HepG2 (cell line): ENCODE data around the gene MLLT1. TPM values are rescaled to one million over a fixed set of nuclear protein-coding genes. Genes with fewer than 3 reads are reported as not detected.

ENCODE experiments used
- FIP1L1 ChIP-seq: fragments of 200-400 bp; formaldehyde crosslinking; IDR thresholded peaks from 2 replicates; pipeline ENCODE4 v1.6.1; 2018; ENCODE audit warnings: low read depth, mild to moderate bottlenecking, low read length, moderate library complexity, borderline replicate concordance; ENCODE audit not compliant: insufficient read depth
- GFI1 ChIP-seq: sonication (generic); formaldehyde crosslinking; IDR thresholded peaks from 2 replicates; pipeline ENCODE4 v1.5.0; 2020; ENCODE audit warnings: missing genetic modification reagents, mild to moderate bottlenecking, borderline replicate concordance
- ISL2 ChIP-seq: sonication (generic); formaldehyde crosslinking; IDR thresholded peaks from 2 replicates; pipeline ENCODE4 v1.5.0; 2020; ENCODE audit warnings: missing genetic modification reagents
- KMT2B ChIP-seq: IDR thresholded peaks from 2 replicates; pipeline ENCODE4 v1.6.1; 2016; ENCODE audit warnings: missing genetic modification reagents, missing compliant biosample characterization
- MLLT10 ChIP-seq: sonication (generic); formaldehyde crosslinking; IDR thresholded peaks from 2 replicates; pipeline ENCODE4 v1.4.0; 2020; ENCODE audit warnings: missing genetic modification reagents
- MXD4 ChIP-seq: IDR thresholded peaks from 2 replicates; pipeline ENCODE4 v1.6.1; 2016; ENCODE audit warnings: mild to moderate bottlenecking, missing biosample characterization, missing genetic modification reagents
- TARDBP ChIP-seq: sonication (generic); formaldehyde crosslinking; IDR thresholded peaks from 2 replicates; pipeline ENCODE4 v1.8.0; 2022; ENCODE audit warnings: mild to moderate bottlenecking, missing genetic modification reagents
- TMF1 ChIP-seq: sonication (generic); formaldehyde crosslinking; IDR thresholded peaks from 2 replicates; pipeline ENCODE4 v1.8.1; 2022; ENCODE audit warnings: low read depth, missing genetic modification reagents
- ZBTB38 ChIP-seq: sonication (generic); formaldehyde crosslinking; IDR thresholded peaks from 2 replicates; pipeline ENCODE4 v1.5.1; 2020; ENCODE audit warnings: mild to moderate bottlenecking, missing genetic modification reagents
- ZNF205 ChIP-seq: IDR thresholded peaks from 2 replicates; pipeline ENCODE4 v1.6.1; 2018; ENCODE audit warnings: missing biosample characterization, missing genetic modification reagents
- ZNF230 ChIP-seq: sonication (generic); formaldehyde crosslinking; IDR thresholded peaks from 2 replicates; pipeline ENCODE4 v1.4.0; 2020; ENCODE audit warnings: mild to moderate bottlenecking, missing genetic modification reagents
- ZNF331 ChIP-seq: sonication (generic); formaldehyde crosslinking; IDR thresholded peaks from 2 replicates; pipeline ENCODE4 v1.4.0; 2020; ENCODE audit warnings: missing genetic modification reagents
- ZNF605 ChIP-seq: sonication (generic); formaldehyde crosslinking; IDR thresholded peaks from 2 replicates; pipeline ENCODE4 v1.8.0; 2022; ENCODE audit warnings: mild to moderate bottlenecking, missing genetic modification reagents
- ZNF768 ChIP-seq: sonication (generic); formaldehyde crosslinking; IDR thresholded peaks from 2 replicates; pipeline ENCODE4 v1.4.0; 2020; ENCODE audit warnings: missing genetic modification reagents
- ZSCAN21 ChIP-seq: sonication (generic); formaldehyde crosslinking; IDR thresholded peaks from 2 replicates; pipeline ENCODE4 v1.8.0; 2022; ENCODE audit warnings: mild to moderate bottlenecking, missing genetic modification reagents, moderate library complexity, borderline replicate concordance
- polyA plus RNA-seq, 8 experiments: library from polyadenylated mRNA; depleted of rRNA in 3 of 8; stranded (reverse) in 7 of 8; unstranded in 1 of 8; fragments of >200 nt; fragmentation: Illumina TruSeq in 4 of 8; extraction: Trizol in 4 of 8; gene quantifications; 2 replicates each; pipeline versions ENCODE4 v1.2.1 to v1.2.3, GENCODE V29; 2011 to 2016; ENCODE audit warnings: low read depth in 4 of 8, missing spikeins in 1 of 8, mixed read lengths in 1 of 8; ENCODE audit not compliant: insufficient read depth in 1 of 8
- total RNA-seq, 5 experiments: library from RNA; depleted of rRNA; stranded (reverse); fragments of >200 nt; fragmentation: Illumina TruSeq; extraction: Trizol; gene quantifications; 2 replicates each; pipeline ENCODE4 v1.2.3, GENCODE V29; 2016; ENCODE audit warnings: low read depth in 1 of 5
- TF ChIP-seq, protein P1 (sequence below): sonication (generic); formaldehyde crosslinking; IDR thresholded peaks from 2 replicates; pipeline ENCODE4 v1.5.0; 2020; ENCODE audit warnings: mild to moderate bottlenecking, missing genetic modification reagents, moderate library complexity
- TF ChIP-seq, protein P2 (sequence below): sonication (generic); formaldehyde crosslinking; conservative IDR thresholded peaks from 2 replicates; pipeline ENCODE4 v1.4.0; 2020; ENCODE audit warnings: missing genetic modification reagents
- TF ChIP-seq, protein P3 (sequence below): IDR thresholded peaks from 2 replicates; pipeline ENCODE4 v1.6.1; 2016; ENCODE audit warnings: missing biosample characterization, missing genetic modification reagents, low read depth
- TF ChIP-seq, protein P4 (sequence below), 2 experiments: sonication (generic) in 1 of 2; formaldehyde crosslinking in 1 of 2; IDR thresholded peaks; 2 replicates each; pipeline versions ENCODE4 v1.5.1 to v1.6.1; 2011 to 2020; ENCODE audit warnings: borderline replicate concordance in 1 of 2, low read depth in 1 of 2, low read length in 1 of 2, mild to moderate bottlenecking in 1 of 2, missing genetic modification reagents in 1 of 2, moderate library complexity in 1 of 2
- TF ChIP-seq, protein P5 (sequence below): sonication (generic); formaldehyde crosslinking; IDR thresholded peaks from 2 replicates; pipeline ENCODE4 v1.9.0; 2022; ENCODE audit warnings: low read depth, missing genetic modification reagents

MLLT1 gene
- total and polyA plus RNA-seq, 2 of the 13 experiments (the other 11 are each of a cell fraction or from before 2014, with no cell fraction given): 11.7 to 12.2 TPM

DNA sequence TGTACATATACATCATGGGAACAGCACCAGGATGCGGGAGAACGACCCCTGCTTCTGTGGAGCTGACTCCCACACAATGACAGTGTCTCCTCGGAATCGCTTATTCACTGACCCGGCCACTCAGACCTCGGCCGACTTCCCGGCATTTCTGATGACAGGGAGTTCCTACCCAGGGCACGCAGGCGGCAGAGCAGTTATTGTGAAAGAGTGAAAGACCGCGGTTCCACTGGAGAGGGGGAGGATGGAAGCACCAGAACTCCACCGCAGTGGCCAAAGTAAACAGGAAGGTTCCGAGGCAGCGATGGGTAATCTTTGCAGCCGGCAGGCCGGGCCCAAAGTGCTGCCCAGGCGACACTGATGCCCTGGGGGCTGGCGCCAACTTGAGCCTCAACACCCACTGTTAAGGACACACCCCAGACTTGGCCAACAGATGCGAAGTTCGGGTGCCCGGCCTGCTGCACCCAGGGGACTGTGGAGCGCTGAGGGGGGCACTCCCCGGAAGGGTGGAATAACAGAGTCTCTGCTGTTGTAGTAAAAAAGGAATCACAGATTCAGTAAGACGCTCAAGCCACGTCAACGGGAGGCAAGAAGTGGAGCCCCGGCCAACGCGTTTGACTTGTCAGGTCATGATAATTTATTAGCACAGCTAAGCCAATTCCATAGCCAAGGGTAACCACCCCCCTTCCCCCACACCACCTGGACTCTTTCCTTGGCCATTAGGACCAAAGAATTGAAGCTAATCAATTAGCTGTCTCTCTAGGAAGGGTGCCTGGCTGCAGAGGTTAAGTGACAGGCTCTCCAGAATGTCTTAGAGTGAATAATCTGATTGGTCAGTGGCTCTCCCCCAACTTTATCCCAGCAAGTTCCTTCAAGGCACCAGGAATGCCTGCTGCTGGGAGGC is 5.8 kb downstream of the MLLT1 start (continued):
- TF ChIP-seq ZSCAN21 (CRISPR knock-in tag) (no peak), ISL2 (0 out of 2 replicates have a peak, but pooled peaks have one; percentile 45), ZNF605 (CRISPR knock-in tag) (peak; percentile 86; the same call in 1 of the 2 replicates), GFI1 (no peak; the same call in 1 of the 2 replicates), MLLT10 (CRISPR knock-in tag) (no peak), FIP1L1 (no peak), ZBTB38 (peak; percentile 74), MXD4 (no peak), KMT2B (CRISPR knock-in tag) (peak; percentile 59; the same call in 1 of the 2 replicates), ZNF230 (no peak), ZNF331 (no peak; the same call in 1 of the 2 replicates), TARDBP (CRISPR knock-in tag) (peak; percentile 77; the same call in 1 of the 2 replicates), ZNF768 (CRISPR knock-in tag) (no peak), ZNF205 (0 out of 2 replicates have a peak, but pooled peaks have one; percentile 49), TMF1 (no peak)
- TF ChIP-seq, protein P1, sequence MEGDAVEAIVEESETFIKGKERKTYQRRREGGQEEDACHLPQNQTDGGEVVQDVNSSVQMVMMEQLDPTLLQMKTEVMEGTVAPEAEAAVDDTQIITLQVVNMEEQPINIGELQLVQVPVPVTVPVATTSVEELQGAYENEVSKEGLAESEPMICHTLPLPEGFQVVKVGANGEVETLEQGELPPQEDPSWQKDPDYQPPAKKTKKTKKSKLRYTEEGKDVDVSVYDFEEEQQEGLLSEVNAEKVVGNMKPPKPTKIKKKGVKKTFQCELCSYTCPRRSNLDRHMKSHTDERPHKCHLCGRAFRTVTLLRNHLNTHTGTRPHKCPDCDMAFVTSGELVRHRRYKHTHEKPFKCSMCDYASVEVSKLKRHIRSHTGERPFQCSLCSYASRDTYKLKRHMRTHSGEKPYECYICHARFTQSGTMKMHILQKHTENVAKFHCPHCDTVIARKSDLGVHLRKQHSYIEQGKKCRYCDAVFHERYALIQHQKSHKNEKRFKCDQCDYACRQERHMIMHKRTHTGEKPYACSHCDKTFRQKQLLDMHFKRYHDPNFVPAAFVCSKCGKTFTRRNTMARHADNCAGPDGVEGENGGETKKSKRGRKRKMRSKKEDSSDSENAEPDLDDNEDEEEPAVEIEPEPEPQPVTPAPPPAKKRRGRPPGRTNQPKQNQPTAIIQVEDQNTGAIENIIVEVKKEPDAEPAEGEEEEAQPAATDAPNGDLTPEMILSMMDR: no peak
- TF ChIP-seq, protein P2, sequence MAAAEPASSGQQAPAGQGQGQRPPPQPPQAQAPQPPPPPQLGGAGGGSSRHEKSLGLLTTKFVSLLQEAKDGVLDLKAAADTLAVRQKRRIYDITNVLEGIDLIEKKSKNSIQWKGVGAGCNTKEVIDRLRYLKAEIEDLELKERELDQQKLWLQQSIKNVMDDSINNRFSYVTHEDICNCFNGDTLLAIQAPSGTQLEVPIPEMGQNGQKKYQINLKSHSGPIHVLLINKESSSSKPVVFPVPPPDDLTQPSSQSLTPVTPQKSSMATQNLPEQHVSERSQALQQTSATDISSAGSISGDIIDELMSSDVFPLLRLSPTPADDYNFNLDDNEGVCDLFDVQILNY (CRISPR knock-in tag): no peak
- TF ChIP-seq, protein P3, sequence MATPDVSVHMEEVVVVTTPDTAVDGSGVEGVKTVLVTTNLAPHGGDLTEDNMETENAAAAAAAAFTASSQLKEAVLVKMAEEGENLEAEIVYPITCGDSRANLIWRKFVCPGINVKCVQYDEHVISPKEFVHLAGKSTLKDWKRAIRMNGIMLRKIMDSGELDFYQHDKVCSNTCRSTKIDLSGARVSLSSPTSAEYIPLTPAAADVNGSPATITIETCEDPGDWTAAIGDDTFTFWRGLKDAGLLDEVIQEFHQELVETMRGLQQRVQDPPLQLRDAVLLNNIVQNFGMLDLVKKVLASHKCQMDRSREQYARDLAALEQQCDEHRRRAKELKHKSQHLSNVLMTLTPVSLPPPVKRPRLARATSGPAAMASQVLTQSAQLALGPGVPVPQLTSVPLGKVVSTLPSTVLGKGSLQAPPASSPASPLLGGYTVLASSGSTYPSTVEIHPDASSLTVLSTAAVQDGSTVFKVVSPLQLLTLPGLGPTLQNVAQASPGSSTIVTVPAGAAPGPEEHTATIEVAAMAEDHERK (CRISPR knock-in tag): no peak
- TF ChIP-seq, protein P4, sequence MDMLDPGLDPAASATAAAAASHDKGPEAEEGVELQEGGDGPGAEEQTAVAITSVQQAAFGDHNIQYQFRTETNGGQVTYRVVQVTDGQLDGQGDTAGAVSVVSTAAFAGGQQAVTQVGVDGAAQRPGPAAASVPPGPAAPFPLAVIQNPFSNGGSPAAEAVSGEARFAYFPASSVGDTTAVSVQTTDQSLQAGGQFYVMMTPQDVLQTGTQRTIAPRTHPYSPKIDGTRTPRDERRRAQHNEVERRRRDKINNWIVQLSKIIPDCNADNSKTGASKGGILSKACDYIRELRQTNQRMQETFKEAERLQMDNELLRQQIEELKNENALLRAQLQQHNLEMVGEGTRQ (IDR thresholded peaks at IDR 0.05; ENCODE audit: low read depth, low read length): no peak
- TF ChIP-seq, protein P4 (CRISPR knock-in tag; IDR thresholded peaks at IDR 0.05; ENCODE audit: borderline replicate concordance): no peak
- TF ChIP-seq, protein P5, sequence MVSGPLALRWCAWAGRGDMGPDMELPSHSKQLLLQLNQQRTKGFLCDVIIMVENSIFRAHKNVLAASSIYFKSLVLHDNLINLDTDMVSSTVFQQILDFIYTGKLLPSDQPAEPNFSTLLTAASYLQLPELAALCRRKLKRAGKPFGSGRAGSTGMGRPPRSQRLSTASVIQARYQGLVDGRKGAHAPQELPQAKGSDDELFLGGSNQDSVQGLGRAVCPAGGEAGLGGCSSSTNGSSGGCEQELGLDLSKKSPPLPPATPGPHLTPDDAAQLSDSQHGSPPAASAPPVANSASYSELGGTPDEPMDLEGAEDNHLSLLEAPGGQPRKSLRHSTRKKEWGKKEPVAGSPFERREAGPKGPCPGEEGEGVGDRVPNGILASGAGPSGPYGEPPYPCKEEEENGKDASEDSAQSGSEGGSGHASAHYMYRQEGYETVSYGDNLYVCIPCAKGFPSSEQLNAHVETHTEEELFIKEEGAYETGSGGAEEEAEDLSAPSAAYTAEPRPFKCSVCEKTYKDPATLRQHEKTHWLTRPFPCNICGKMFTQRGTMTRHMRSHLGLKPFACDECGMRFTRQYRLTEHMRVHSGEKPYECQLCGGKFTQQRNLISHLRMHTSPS (CRISPR knock-in tag): peak; percentile 90
